ENCODE results near the gene OSBPL3.

OSBPL3 gene

GRCh38 chr7:25007668-25008067 is 27.7 kb upstream of the OSBPL3 start:
- TF ChIP-seq MAX (IDR thresholded peaks at IDR 0.05): no peak
- no peak for TF ChIP-seq YY1 (IDR thresholded peaks at IDR 0.05; ENCODE audit: low read depth)
- no peak for TF ChIP-seq CREB1 (IDR thresholded peaks at IDR 0.05; ENCODE audit: low read depth)
- TF ChIP-seq TAF1 (IDR thresholded peaks at IDR 0.05; ENCODE audit: low read depth): no peak
- TF ChIP-seq USF1 (IDR thresholded peaks at IDR 0.05): no peak
- TF ChIP-seq CEBPB (IDR thresholded peaks at IDR 0.05): no peak
- TF ChIP-seq EP300 (IDR thresholded peaks at IDR 0.05; ENCODE audit: borderline replicate concordance): no peak
- no peak for TF ChIP-seq ZBTB7A (IDR thresholded peaks at IDR 0.05; ENCODE audit: low read depth)
- TF ChIP-seq REST (IDR thresholded peaks at IDR 0.05; ENCODE audit: low read depth): no peak
- TF ChIP-seq NFIC (IDR thresholded peaks at IDR 0.05): no peak

DNA sequence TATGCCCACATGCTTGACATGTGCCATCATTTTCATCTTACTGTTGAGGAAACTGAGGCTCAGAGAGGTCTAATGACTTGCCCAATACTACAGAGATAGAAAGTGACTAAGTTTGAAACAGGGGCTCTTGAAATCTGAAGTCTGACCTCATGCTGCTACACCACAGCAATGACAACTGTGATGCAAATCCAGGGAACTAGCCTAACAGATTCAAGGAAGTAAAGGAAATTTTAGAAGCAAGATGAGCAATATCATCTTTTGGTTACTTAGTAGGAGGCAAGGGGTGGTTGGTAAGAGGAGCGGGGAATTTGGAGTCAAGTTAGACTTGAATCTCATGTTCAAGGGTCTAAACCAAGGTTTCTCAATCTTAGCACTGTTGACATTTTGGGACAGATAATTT is 26.3 kb upstream of the OSBPL3 start:
- TF ChIP-seq REST (IDR thresholded peaks at IDR 0.05; ENCODE audit: low read depth): no peak
- TF ChIP-seq EGR1 (IDR thresholded peaks at IDR 0.05): no peak
- TF ChIP-seq MAX (IDR thresholded peaks at IDR 0.05): no peak
- TF ChIP-seq EP300 (IDR thresholded peaks at IDR 0.05; ENCODE audit: borderline replicate concordance): no peak
- TF ChIP-seq TCF12 (IDR thresholded peaks at IDR 0.05; ENCODE audit: low read depth): no peak
- no peak for TF ChIP-seq USF1 (IDR thresholded peaks at IDR 0.05)
- TF ChIP-seq NFIC (IDR thresholded peaks at IDR 0.05): no peak
- TF ChIP-seq ZBTB7A (IDR thresholded peaks at IDR 0.05; ENCODE audit: low read depth): no peak
- no peak for TF ChIP-seq RAD21 (IDR thresholded peaks at IDR 0.05; ENCODE audit: low read depth)
- no peak for TF ChIP-seq YY1 (IDR thresholded peaks at IDR 0.05; ENCODE audit: low read depth)
- TF ChIP-seq TEAD4 (IDR thresholded peaks at IDR 0.05): no peak
- no peak for TF ChIP-seq FOXM1 (IDR thresholded peaks at IDR 0.05; ENCODE audit: borderline replicate concordance, low read depth)
- no peak for TF ChIP-seq CREB1 (IDR thresholded peaks at IDR 0.05; ENCODE audit: low read depth)
- TF ChIP-seq TAF1 (IDR thresholded peaks at IDR 0.05; ENCODE audit: low read depth): no peak
- no peak for TF ChIP-seq CEBPB (IDR thresholded peaks at IDR 0.05)

DNA sequence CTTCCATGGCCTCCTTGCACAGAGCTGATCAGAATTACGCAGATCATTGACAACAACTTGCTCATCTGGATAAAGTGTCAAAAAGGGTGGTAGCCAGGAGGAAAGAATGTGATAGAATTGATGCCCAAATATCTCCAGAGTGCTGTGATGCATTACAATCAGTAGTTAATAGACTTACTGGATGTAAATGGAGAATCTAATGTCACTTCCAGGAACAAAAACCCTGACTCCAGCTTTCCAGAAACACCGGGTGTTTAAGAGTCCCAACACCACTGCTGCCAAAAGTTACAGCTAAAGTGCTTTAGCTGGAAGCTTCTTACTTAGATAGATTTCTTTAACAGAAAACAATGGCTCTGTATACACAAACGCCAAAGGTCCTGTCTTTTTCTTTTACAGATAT is 25.7 kb upstream of the OSBPL3 start:
- TF ChIP-seq USF1 (IDR thresholded peaks at IDR 0.05) (no peak), FOXM1 (IDR thresholded peaks at IDR 0.05; ENCODE audit: borderline replicate concordance, low read depth) (no peak), EP300 (IDR thresholded peaks at IDR 0.05; ENCODE audit: borderline replicate concordance) (no peak), EGR1 (IDR thresholded peaks at IDR 0.05) (no peak), ZBTB7A (IDR thresholded peaks at IDR 0.05; ENCODE audit: low read depth) (no peak), CEBPB (IDR thresholded peaks at IDR 0.05) (no peak), RAD21 (IDR thresholded peaks at IDR 0.05; ENCODE audit: low read depth) (no peak), MAX (IDR thresholded peaks at IDR 0.05) (no peak), REST (IDR thresholded peaks at IDR 0.05; ENCODE audit: low read depth) (no peak), TCF12 (IDR thresholded peaks at IDR 0.05; ENCODE audit: low read depth) (no peak), CREB1 (IDR thresholded peaks at IDR 0.05; ENCODE audit: low read depth) (no peak), NFIC (IDR thresholded peaks at IDR 0.05) (no peak), YY1 (IDR thresholded peaks at IDR 0.05; ENCODE audit: low read depth) (no peak), TAF1 (IDR thresholded peaks at IDR 0.05; ENCODE audit: low read depth) (no peak), TEAD4 (IDR thresholded peaks at IDR 0.05) (no peak)

DNA sequence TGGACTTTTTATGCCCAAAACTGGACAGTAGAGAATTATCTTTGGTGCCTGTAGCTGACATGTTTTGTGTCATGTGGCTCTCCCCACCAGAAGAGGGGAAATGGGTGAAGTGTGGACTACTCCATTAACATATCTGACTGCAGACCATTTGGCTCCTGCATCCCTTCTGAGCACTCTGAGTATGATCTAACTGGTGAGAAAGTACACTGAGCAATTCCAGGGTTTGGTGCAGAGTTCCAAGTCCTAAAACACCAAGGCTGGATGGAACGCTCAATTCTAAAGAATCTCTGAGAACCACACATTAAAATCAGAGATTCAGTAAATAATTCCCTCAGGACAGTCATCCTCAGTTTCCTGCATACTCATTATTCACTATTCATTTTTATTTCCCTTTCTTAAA is 22.8 kb upstream of the OSBPL3 start:
- TF ChIP-seq TAF1 (IDR thresholded peaks at IDR 0.05; ENCODE audit: low read depth): no peak
- TF ChIP-seq FOXM1 (IDR thresholded peaks at IDR 0.05; ENCODE audit: borderline replicate concordance, low read depth): no peak
- no peak for TF ChIP-seq ZBTB7A (IDR thresholded peaks at IDR 0.05; ENCODE audit: low read depth)
- no peak for TF ChIP-seq RAD21 (IDR thresholded peaks at IDR 0.05; ENCODE audit: low read depth)
- no peak for TF ChIP-seq USF1 (IDR thresholded peaks at IDR 0.05)
